CD4-positive, alpha-beta T cell treated with Interleukin-15 for 1 hour (primary cell): ENCODE measurements around the gene RET.

ENCODE experiments used
- DNase-seq: peaks from one replicate; pipeline ENCODE4 v3.0.0-alpha.2; 2020

RET gene

DNA sequence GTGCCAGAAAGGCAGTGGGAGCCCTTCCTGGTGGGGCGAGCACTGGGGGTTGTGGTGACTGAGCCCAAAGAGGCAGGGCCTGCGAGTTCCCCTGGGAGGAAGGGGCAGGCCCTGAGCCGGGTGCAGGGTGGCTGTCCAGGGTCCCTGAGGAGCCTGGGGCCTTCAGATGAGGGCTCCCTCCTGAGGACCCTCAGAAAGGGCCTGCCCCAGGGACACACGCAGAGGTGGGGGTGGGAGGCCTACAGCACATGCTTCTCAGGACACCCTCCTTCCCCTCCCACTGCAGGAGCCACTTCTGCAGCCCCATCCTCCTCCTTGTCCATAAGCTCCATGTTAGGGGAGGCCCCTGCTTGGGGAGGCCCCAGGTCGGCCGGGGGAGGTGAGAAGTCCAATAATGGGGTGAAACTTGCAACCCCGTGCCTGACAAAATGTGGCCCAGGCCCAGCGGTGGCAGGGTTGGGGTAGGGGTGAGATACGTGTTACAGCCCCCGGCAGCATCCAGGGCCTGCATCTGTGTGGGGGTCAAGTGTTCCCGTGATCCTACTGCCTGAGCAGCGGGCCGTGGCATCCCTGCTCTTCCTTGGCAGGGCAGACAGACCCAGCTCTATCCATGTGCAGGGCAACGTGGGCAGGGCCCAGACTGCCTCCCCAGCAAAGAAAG is 31.8 kb upstream of the RET start:
- peak; percentile 15 for DNase-seq

DNA sequence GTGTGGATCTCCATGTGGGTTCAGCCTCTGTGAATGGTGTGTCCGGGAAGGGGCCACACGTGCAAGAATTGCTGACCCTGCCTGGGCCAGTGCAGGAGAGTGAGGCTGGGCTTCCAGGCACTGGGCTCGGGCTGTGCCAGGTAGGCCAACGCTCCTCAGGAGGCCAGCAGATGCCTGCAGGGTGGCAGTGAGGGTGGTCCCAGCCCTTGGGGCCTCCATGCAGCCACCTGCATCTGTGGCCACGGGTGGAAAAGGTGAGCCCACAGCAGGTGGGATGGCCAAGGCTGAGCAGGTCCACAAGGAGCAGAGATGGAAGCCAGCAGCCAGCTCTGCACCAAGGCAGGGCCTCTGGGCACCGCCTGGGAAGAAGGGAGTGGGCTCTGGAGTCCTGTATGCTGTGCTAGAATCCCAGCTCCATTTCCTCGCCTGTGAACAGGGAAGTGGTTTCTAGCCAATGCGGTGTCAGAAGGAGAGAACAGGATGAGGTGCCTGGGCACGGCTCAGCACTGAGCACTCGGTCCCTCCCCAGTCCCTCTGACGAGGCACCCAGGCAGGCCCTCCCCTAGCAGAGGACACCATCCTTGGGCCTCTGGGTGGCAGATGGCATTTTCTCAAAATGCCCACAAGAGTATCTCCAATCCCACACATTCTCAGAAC is 31.1 kb upstream of the RET start:
- peak; percentile 12 for DNase-seq

DNA sequence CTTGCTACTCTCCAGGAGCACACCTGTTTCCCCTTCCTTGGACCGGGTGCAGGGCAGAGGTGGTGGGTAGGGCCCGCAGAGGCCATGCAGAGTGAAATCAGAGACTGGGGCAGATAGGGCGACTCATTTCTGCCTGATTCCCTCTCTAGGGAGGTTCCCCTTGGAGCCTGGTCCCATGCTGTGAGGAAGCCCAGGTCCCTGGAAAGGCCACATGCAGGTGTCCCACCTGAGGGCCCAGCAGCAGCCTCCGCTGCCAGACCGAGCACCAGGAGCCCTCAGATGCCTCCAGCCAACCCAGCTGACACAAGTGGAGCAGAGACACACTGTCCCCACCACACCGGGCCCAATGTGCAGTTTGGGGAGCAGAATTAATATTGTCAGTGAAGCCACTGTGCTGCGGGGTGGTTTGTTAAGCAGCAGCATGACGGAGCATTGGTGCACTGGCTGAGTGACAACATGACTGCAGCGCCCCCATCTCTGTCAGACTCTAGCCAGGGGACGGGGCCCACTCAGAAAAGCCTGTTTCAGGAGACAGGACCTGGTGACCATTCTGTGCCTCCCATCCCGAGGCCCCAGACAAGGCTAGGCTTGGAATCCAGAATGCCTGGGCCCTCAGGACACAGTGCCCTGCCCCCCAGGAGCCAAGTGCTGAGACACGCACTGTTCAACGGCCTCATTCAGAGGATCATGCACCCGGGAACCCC is 30.4 kb upstream of the RET start:
- DNase-seq, result peak; percentile 10

DNA sequence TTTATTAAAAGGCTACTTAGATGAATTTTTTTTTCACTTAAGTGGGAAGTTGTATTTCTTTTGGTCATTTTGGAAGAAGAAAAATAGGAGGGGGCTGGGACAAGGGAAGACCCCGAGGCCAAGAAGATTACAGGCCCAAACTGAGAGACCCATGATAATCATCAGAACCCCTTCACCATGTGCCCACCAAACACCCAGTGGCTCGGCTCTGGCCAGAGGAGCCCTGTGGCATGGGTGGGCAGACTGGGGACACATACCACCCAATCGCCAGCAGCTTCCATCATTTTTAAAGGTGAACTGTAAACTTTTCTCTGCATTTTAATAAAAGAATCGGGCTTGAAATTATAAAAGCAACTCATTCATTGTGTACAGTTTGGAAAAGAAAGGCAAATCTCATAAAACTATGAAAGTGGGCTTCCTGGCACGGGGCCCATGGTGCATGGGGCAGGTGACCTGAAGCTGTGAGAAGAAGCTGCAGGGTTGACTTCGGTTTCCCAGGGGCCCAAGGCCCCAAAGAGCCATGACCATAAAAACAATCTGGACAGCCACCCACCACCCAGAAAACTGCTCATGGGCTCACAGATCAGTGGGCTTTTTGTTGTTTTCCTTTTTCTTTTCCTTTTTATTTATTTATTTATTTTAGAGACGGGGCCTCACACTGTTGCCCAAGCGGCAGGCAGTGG is 29.4 kb upstream of the RET start:
- DNase-seq, result no peak

DNA sequence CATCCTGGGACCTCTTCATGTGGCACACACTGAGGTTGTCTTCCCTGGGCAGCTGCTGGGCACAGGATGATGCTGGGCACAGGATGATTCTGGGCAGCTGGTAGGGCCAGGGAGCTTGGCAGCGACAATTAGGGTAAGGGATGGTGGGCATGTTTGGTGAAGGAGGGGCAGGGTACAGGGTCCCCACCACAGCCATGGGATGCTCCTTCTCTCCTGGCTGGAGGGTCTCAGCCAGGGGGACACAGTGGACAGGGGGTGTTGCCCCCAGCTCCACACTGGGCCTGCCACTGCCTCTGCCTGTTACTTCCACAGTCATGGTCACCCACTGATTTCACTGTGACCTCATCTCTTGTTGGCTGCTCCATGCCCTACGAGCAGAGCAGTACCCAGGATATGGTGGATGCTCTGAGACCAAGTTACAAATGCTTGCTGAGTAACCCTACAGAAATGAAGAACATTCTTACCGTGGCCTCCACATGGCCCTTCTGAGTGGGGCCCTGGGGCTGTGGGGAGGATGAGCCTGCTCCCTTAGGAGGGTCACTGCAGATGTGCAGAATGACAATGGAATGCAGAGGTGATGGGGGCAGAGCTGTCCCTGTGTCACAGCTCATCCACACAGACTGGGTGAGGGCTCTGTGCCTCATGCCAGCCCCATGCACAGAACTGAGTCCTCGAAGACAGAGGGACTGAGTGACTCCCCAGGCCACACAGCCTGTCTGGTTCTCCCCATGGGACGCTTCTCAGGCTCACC is 28.4 kb upstream of the RET start:
- DNase-seq, result peak; percentile 15

DNA sequence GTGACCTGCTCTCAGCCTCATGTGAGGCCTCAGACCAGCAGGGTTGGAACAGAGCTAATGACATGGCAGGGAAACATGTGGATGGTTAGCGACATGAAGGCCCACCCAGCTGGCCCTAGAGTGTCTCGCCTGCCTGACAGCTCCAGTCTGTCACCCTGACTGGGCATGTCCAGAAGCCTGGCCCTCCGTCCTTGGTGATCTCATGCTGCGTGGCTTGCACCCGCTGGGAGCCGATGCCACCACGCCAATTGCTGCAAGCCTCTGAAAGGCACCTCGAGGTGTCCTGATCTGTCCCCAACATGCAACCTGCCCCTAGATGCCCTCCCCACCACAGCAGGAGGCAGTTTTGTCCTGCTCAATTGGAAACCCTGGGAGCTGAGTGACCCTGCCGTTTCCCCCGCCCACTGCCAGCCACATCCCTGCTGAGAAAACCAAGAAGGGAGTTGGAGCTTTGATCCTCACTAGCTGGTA is 27.8 kb upstream of the RET start:
- DNase-seq, result peak; percentile 9

DNA sequence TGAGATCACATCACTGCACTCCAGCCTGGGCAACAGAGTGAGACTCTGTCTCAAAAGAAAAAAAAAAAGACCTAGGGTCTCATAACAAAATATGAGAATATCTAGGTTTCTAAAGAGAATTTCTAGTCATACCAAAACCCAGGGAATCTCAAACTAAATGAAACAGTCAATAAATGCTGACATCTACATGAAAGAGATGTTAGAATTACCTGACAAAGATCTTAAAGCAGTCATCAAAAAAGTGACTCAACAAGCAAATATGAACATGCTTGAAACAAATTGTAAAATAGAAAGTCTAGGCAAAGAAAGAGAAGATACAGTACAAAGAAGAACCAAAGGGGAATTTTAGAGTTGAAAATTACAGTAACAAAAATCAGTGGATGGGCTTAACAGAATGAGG is 26.9 kb upstream of the RET start:
- DNase-seq, result no peak

DNA sequence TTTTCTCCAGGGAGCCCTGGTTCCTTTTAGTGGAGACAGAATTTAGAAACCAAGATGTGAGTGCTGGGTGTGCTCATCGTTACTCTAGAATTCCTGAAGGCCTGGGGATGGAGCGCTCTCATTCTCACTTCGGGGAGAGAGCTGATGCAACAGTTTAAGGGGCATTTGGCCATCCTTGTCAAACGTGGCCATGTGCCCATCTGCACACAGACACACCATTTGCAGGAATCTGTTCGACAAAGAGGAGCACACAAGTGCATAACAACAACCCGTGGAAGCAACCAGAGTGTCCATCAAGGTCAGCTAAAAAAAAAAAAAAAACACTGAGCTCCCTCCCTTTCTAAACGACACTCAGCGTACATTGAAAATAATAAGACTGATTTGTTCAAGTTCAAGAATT is 23.0 kb upstream of the RET start:
- peak; percentile 10 for DNase-seq

DNA sequence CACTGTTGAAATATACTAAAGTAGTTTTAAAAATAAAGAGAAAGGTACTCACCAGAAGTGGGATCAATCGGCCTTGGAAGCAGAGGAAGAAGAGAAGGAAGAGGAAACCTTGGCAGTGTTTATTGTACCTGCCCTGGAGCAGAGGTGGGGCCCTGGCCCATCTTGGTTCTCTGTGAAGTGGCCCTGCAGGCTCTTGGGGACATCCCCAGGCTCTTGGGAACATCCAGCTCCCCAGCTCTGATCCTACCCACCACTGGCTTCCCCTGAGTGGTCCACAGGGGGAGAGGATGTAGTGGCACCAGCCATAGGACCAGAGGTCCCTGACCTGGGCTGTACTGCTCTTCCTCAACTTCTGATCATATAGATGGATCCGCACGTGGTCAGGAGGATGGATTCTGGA is 22.3 kb upstream of the RET start:
- peak; percentile 5 for DNase-seq

DNA sequence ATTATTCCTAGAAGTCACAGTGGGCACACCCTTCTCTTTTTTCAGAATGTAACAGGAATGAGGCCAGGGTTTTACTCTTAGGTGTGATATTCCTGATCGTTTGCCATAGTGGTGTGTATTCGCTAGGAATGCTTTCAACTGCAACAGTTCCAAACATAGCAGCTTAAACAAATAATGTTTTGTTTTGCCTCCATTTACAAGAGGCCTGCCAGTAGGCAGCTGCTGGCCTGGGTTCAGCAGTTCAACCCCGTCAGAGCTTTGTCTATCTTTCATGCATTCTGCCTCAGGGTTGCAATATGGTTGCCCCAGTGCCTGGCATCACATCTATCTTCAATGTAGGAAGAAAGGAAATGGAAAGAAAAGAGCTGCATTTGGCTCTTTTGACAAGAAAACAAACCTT is 21.7 kb upstream of the RET start:
- DNase-seq, result no peak

DNA sequence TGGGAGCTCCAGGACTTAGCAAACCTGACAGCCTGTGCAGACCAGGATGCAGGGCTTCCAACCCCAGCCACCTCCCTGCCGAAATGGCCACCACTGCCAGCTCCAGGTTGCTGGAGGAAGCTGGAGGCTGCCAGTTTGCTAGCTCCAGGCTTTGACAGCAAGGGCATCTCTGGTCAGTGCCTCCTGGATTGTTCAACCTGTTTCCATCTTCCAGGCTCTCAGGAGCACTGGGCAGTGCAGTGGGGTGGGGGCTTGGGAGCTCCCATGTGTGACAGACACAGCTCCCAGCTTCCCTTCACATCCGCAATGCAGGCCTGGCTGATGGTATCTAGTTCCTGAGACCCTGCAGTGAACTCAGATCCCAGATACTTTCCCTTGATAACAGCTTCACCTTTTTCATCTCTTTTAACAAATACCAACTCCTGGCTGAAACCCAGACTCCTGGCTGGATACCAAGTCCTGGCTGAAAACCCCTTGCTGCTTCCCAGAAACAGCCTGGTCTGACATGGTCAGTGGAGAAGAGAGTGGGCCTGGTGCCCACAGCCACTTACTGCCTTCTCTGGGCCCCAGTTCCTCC is 20.8 kb upstream of the RET start:
- DNase-seq, result no peak

DNA sequence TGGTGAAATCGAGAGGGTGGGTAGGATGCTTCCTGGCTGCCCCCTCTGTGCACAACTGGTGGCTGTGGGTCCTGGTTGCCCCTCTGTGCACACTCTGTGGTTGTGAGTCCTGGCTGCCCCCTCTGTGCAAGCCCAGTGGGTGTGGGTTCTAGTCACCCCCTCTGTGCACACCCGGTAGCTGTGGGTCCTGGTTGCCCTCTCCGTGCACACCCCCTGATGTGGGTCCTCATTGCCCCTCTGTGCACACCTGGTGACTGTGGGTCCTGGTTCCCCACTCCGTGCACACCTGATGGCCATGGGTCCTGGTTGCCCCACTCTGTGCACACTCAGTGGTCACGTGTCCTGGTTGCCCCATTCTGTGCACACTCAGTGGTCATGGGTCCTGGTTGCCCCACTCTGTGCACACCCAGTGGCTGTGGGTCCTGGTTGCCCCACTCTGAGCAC is 20.3 kb upstream of the RET start:
- peak; percentile 6 for DNase-seq

DNA sequence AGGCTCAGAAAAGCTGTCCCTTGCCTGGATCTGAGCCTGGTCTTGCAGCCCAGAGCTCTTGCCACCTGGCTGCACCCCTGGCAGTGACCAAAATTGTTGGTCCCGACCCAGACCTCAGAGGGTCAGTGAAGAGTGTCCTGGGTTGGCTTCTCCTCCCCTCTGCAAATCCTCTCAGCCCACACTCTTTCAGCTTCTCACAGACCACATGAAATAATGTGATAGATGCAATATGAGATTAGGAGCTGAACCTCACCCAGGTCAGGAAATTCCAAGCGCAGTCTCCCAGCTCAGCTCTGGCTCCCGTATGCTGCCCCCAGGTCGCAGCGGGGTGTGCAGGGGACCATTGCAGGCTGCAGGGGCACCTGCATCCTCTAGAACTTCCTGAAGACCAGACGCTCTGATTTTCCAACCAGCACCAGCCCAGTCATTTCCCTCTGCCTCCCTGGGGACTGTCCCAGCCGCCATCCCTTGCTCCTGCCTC is 19.6 kb upstream of the RET start:
- no peak for DNase-seq

DNA sequence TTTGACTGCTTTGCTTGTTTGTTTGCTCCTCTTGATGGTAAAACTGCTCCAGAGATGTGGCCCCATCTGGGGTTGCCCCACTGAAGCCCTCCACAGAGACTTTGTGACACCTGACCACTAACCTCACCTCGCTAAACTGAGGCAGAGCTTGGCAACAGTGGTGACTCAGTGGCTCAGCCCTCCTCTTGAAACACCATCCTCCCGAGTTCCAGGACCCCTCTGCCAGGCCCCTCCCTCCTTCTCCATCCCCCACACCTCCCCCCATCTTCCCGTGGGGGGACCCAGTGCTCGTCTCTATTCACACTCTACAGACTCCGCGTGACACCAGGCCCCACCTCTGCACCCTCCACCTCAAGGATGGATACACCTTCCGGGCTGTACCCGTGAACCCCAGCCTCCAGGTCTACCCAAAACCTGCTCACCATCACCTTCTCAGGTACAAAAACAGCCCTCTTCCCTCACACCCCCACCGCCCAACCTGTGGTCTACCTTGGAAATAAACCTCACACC is 19.0 kb upstream of the RET start:
- DNase-seq, result peak; percentile 14

DNA sequence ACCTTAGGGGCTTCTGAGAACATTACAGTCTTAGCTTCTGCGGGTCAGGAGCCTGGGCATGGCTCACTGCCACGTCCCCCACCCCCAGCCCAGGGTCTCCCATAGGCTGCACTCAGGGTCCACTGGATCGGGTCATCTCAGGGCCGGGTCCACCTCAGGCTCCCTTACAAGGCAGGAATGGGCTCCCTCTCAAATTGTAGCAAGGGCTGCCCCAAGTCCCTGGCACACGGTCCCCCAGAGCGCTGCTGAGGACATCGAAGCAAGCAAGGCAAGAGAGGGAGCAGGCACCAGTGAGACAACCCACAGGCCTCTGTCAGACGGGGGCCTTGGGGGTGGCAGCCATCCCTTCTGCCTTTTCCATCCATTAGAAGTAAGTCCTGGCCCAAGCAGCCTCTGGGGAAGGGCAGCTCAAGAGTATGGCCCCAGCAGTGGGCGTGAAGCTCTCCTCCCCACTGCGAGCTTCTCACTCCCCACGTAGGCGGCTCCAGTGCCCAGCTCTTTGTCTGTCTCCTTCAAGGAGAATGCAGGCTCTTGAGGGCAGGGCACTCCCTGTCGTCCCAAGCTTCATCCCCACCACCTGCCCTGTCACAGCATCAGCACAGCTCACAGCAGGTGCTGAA is 18.0 kb upstream of the RET start:
- DNase-seq, result peak; percentile 3

DNA sequence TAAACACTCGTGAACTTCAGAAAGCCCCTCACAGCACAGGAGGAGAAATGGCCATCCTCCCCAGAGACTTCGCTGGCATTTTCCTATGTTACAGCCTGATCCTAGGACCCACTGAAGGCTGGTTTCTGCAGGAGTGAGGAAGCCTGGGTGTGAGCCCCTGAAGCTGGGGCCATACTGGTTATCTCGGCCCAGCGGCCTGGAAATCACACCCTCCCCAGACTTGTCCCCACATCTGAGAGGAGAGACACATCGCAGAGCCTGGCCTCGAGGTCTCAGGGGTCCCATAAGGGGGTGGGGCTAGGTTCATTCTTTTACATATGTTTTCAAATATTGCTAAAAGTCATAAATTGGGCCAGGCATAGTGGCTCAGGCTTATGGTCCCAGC is 17.5 kb upstream of the RET start:
- DNase-seq, result no peak

DNA sequence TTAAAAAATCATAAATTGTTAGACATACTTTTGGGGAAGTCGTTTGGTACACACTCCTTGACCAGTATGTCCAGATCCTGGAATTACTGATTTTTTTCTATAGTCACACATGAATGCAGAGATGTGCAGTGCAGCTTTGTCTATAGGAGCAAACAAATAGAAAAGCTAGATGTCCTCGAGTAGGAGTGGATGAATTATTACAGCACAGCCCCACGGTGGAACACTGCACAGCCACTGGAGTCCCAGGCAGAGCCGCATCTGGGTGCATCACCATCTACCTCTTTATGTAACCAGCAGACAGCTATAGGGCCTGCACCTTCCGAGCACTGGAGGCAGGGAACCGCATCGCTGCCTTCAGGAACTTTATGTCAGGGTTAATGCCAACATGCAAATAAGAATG is 17.0 kb upstream of the RET start:
- DNase-seq, result no peak

DNA sequence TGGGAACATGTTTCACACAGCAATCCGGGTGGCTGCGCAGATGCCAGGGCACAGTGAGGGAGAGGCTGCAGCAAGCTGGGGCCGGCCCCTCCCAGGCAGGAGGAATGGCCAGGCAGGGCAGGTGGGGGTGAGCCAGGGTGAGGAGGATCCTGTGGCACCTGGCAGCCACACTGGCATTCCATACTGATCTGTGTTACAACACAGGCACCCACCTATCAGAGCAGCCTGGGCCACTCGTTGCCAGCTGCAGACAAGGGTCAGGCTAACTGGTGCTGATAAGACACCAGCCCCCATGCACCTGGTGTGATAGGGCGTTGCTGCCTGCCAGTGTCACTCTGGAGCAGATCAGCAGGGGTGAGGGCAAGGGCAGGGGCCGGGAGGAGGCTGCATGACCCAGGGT is 16.6 kb upstream of the RET start:
- DNase-seq, result no peak

DNA sequence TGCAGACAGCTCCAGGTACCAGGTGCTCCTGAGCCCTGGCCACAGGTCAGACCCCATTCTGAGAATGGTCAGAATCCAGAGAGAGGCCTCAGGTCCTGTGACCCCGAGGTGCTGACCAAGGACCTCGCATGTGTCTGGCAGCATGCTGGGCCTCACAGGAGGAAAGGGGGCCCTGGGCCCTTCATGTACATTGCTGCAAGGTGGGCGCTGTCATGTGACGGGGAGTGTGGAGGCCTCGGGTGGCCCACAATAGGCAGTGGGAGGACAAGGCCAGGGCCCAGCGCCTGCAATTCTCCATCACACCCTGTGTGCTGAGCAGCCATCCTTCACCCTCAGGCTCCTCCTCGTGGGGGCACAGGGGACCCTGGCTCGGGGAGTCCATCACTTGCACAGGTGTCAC is 15.5 kb upstream of the RET start:
- no peak for DNase-seq

DNA sequence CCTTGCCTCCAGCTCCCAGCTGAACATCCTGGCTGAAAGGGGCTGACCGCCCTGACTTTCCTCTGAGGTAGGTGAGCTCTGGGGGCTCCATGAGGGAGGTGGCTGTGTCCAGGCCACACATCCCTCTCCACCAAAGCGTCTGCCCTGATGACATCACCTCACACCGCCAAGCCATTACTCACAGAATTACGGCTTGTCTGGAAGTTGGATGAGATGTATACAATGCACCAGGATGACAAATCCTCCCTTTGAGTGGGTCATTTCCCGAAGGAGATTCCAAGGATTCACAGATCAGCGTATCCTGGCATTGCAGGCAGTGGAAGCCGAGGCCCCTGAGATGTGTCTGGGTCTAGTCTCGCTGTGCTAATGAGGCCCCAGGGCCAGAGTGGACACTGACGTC is 15.1 kb upstream of the RET start:
- no peak for DNase-seq

DNA sequence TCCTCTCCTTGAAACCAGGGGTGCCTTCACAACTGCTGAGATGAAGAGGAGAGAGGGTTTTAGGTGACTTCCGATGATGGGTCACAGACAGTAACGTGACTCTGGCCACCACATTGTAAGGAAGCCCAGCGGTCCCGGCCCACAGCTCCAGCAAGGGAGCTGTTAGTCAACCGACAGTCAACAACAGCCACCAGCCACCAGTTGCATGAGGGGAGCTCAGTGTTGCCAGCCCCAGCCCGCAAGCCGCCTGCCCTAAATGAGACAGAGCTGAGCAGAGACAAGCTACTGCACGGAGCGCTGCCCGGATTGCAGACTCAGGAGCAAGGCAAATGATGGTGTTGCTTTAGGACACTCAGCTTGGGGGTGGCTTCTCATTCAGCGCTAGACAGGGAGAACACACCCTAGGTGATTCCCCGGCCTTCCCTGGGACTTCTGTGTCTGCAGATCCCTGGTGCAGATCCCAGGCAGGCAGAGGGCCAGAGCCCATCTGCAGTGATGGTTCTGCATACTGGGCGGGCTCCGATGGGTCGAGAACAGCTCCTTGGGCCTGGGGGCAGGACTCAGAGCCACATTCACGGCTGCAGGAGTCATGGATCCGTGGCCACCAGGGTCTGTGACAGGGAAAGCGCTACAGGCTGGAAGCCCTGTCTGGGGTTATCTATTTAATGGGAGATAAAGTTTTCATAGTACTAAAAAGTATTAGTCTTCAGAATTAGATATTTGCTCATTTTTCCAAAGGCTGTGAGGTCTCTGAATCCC is 14.3 kb upstream of the RET start:
- no peak for DNase-seq
